ENCODE measurements around the gene LRP1B. TPM values are rescaled to one million over a fixed set of nuclear protein-coding genes. Genes with fewer than 3 reads are reported as not detected.

LRP1B gene
- total and polyA plus RNA-seq, 2 donors (not counting 1 experiment from before 2014, with no cell fraction given), result not detected

- Mint-ChIP-seq H3K4me1 (no peaks in the 10 kb centered on the region), H3K27me3 (no peaks in the 10 kb centered on the region), H3K27ac (no peak overlapping the region), H3K4me3 (no peak overlapping the region), H3K9me3 (ENCODE audit: insufficient read depth) (no peaks in the 10 kb centered on the region)
- no peak for TF ChIP-seq CTCF (IDR thresholded peaks at IDR 0.05)
- TF ChIP-seq EZH2 (IDR thresholded peaks at IDR 0.05; ENCODE audit: borderline replicate concordance, insufficient read depth, low read depth, low read length, poor library complexity, severe bottlenecking), result no peak
- WGBS (ENCODE audit: insufficient coverage), result 97% methylated on average over 17 of the region's 17 CpGs
- CTCF ChIA-PET, result interaction anchor here (1.0 kb wide), 1 partner anchor 23 kb away, joined by 3 read pairs; no protein-coding TSS in a partner anchor
- no peak for ATAC-seq (ENCODE audit: low read depth)
- intact Hi-C loops (cut with micrococcal nuclease), result no loop called here
- Histone ChIP-seq H3K9me3 (ENCODE audit: control extremely low read depth in 1 of 3, control insufficient read depth in 2 of 3, insufficient read depth in 1 of 3, low read length in 2 of 3) (peaks cover 0 to 5% (median 1%) of the 10 kb centered on the region in 3 donors), H3K79me2 (ENCODE audit: control insufficient read depth, insufficient read depth, low read length) (no peaks in the 10 kb centered on the region), H3K36me3 (replicated peaks in 1 of 2; ENCODE audit: control extremely low read depth in 1 of 2, control insufficient read depth in 1 of 2, extremely low read depth in 1 of 2, insufficient read depth in 2 of 2, low read length in 1 of 2) (no peaks in the 10 kb centered on the region), H2AFZ (ENCODE audit: insufficient read depth, low read depth, low read length, poor library complexity, severe bottlenecking) (no peak overlapping the region), H3K27me3 (replicated peaks in 1 of 4; ENCODE audit: control extremely low read depth in 1 of 4, control insufficient read depth in 3 of 4, insufficient read depth in 4 of 4, low read length in 3 of 4) (no peaks in the 10 kb centered on the region), H4K20me1 (ENCODE audit: control insufficient read depth, insufficient read depth, low read length, poor library complexity, severe bottlenecking) (no peaks in the 10 kb centered on the region), H3K4me2 (replicated peaks; ENCODE audit: low read depth, low read length, poor library complexity, severe bottlenecking) (no peak overlapping the region), H3K9ac (ENCODE audit: low read length) (no peak overlapping the region), H3K27ac (ENCODE audit: low read length in 2 of 2) (no peak overlapping the region), H3K4me1 (ENCODE audit: control insufficient read depth in 2 of 2, insufficient read depth in 2 of 2, low read length in 2 of 2) (no peaks in the 10 kb centered on the region), H3K4me3 (ENCODE audit: control extremely low read depth in 1 of 5, extremely low read depth in 1 of 5, insufficient read depth in 1 of 5, low read depth in 2 of 5, low read length in 4 of 5) (no peak overlapping the region)
- DNase-seq, result no peak
- POLR2A ChIA-PET, result no interaction called here
Observed at GRCh38 chr2:141440072-141440635, 690.7 kb downstream of the LRP1B start.

GRCh38 chr2:141439524-141439923 lies 691.3 kb downstream of the LRP1B start:
- Histone ChIP-seq H3K4me2 (replicated peaks; ENCODE audit: low read depth, low read length, poor library complexity, severe bottlenecking) (no peak overlapping the region), H3K79me2 (ENCODE audit: control insufficient read depth, insufficient read depth, low read length) (no peaks in the 10 kb centered on the region), H3K36me3 (replicated peaks in 1 of 2; ENCODE audit: control extremely low read depth in 1 of 2, control insufficient read depth in 1 of 2, extremely low read depth in 1 of 2, insufficient read depth in 2 of 2, low read length in 1 of 2) (no peaks in the 10 kb centered on the region), H3K27me3 (replicated peaks in 1 of 4; ENCODE audit: control extremely low read depth in 1 of 4, control insufficient read depth in 3 of 4, insufficient read depth in 4 of 4, low read length in 3 of 4) (no peaks in the 10 kb centered on the region), H3K9me3 (ENCODE audit: control extremely low read depth in 1 of 3, control insufficient read depth in 2 of 3, insufficient read depth in 1 of 3, low read length in 2 of 3) (peaks cover 0 to 5% (median 1%) of the 10 kb centered on the region in 3 donors), H3K9ac (ENCODE audit: low read length) (no peak overlapping the region), H2AFZ (ENCODE audit: insufficient read depth, low read depth, low read length, poor library complexity, severe bottlenecking) (no peak overlapping the region), H3K4me3 (ENCODE audit: control extremely low read depth in 1 of 5, extremely low read depth in 1 of 5, insufficient read depth in 1 of 5, low read depth in 2 of 5, low read length in 4 of 5) (no peak overlapping the region), H3K27ac (ENCODE audit: low read length in 2 of 2) (no peak overlapping the region), H3K4me1 (ENCODE audit: control insufficient read depth in 2 of 2, insufficient read depth in 2 of 2, low read length in 2 of 2) (no peaks in the 10 kb centered on the region), H4K20me1 (ENCODE audit: control insufficient read depth, insufficient read depth, low read length, poor library complexity, severe bottlenecking) (no peaks in the 10 kb centered on the region)
- CTCF ChIA-PET, result no interaction called here
- no peak for DNase-seq
- POLR2A ChIA-PET, result no interaction called here
- H3K27me3 Mint-ChIP-seq, result no peaks in the 10 kb centered on the region
- H3K27ac Mint-ChIP-seq, result no peak overlapping the region
- no peaks in the 10 kb centered on the region for H3K4me1 Mint-ChIP-seq
- H3K4me3 Mint-ChIP-seq, result no peak overlapping the region
- TF ChIP-seq EZH2 (IDR thresholded peaks at IDR 0.05; ENCODE audit: borderline replicate concordance, insufficient read depth, low read depth, low read length, poor library complexity, severe bottlenecking), result no peak
- TF ChIP-seq CTCF (IDR thresholded peaks at IDR 0.05), result no peak
- ATAC-seq (ENCODE audit: low read depth), result no peak
- no peaks in the 10 kb centered on the region for H3K9me3 Mint-ChIP-seq (ENCODE audit: insufficient read depth)
- intact Hi-C loops (cut with micrococcal nuclease), result no loop called here
